SU-DHL-6 (cell line): Measurements from ENCODE around the gene DMGDH.

Experiments used
- H2AFZ ChIP-seq: fragments of 200-600 bp; sonication (generic); 2 replicates; pipeline ENCODE4 v1.6.1; 2014; ENCODE audit warnings: low read depth, mild to moderate bottlenecking, moderate library complexity, mixed read lengths, antibody characterized with exemption, low read length; ENCODE audit not compliant: severe bottlenecking
- H3F3A ChIP-seq: fragments of 200-600 bp; shearing (Covaris generic); 2 replicates; pipeline ENCODE4 v1.6.0; 2016; ENCODE audit warnings: antibody characterized with exemption, mild to moderate bottlenecking; ENCODE audit not compliant: insufficient read depth
- H3K27ac ChIP-seq: fragments of 200-600 bp; sonication (generic); 2 replicates; pipeline ENCODE4 v1.5.1; 2016; ENCODE audit warnings: low read depth, mild to moderate bottlenecking, low read length, moderate library complexity, mixed read lengths
- H3K27me3 ChIP-seq: fragments of 200-600 bp; sonication (generic), shearing (Covaris generic); 2 replicates; pipeline ENCODE4 v1.6.0; 2014; ENCODE audit warnings: mild to moderate bottlenecking, low read length
- H3K36me3 ChIP-seq: fragments of 200-600 bp; sonication (generic); 2 replicates; pipeline ENCODE4 v1.6.1; 2014; ENCODE audit warnings: mild to moderate bottlenecking, low read length, mixed read lengths
- H3K4me2 ChIP-seq: fragments of 300-600, 200-600 bp; shearing (Covaris generic), sonication (generic); 2 replicates; pipeline ENCODE4 v1.6.0; 2014; ENCODE audit warnings: low read length, low read depth, mild to moderate bottlenecking; ENCODE audit not compliant: poor library complexity, severe bottlenecking
- H3K4me3 ChIP-seq: fragments of 200-600 bp; sonication (generic); 2 replicates; pipeline ENCODE4 v1.5.1; 2014; ENCODE audit warnings: antibody characterized with exemption, low read length, mild to moderate bottlenecking, mixed read lengths; ENCODE audit not compliant: insufficient read depth, poor library complexity, severe bottlenecking
- H3K79me2 ChIP-seq: fragments of 200-600 bp; sonication (generic); 2 replicates; pipeline ENCODE4 v1.6.1; 2014; ENCODE audit warnings: mild to moderate bottlenecking, low read length, moderate library complexity; ENCODE audit not compliant: insufficient read depth
- H3K9ac ChIP-seq: fragments of 200-600 bp; sonication (generic); 2 replicates; pipeline ENCODE4 v1.7.0; 2014; ENCODE audit warnings: mild to moderate bottlenecking, low read length
- H3K9me2 ChIP-seq: fragments of 200-600 bp; sonication (generic); replicated peaks from 2 replicates; pipeline ENCODE4 v1.6.1; 2014; ENCODE audit warnings: low read length; ENCODE audit not compliant: insufficient read depth
- H3K9me3 ChIP-seq: fragments of 200-600 bp; sonication (generic); 2 replicates; pipeline ENCODE4 v1.6.1; 2014; ENCODE audit warnings: low read length, mixed read lengths; ENCODE audit not compliant: insufficient read depth
- H4K20me1 ChIP-seq: fragments of 200-600 bp; sonication (generic); 2 replicates; pipeline ENCODE4 v1.6.1; 2014; ENCODE audit warnings: low read depth, mild to moderate bottlenecking, antibody characterized with exemption, low read length, moderate library complexity, mixed read lengths
- EZH2phosphoT487 ChIP-seq: fragments of 200-600 bp; sonication (generic), shearing (Covaris generic); conservative IDR thresholded peaks from 2 replicates; pipeline ENCODE4 v1.6.1; 2018; ENCODE audit warnings: mild to moderate bottlenecking, antibody characterized with exemption, low read length, moderate library complexity, mixed read lengths
- TF ChIP-seq, protein P1 (sequence below): fragments of 200-600 bp; sonication (generic); IDR thresholded peaks from one replicate; pipeline ENCODE4 v1.5.1; 2017; ENCODE audit warnings: antibody characterized with exemption, mild to moderate bottlenecking, low read length, moderate library complexity; ENCODE audit not compliant: insufficient read depth, poor library complexity, severe bottlenecking

DMGDH gene

GRCh38 chr5:79074641-79075040 is 5.2 kb upstream of the DMGDH start:
- no peaks in the 10 kb centered on the region for H4K20me1 ChIP-seq
- H3K27me3 ChIP-seq: no peaks in the 10 kb centered on the region
- H3K4me2 ChIP-seq: no peak overlapping the region
- TF ChIP-seq EZH2phosphoT487: no peak
- TF ChIP-seq, protein P1, sequence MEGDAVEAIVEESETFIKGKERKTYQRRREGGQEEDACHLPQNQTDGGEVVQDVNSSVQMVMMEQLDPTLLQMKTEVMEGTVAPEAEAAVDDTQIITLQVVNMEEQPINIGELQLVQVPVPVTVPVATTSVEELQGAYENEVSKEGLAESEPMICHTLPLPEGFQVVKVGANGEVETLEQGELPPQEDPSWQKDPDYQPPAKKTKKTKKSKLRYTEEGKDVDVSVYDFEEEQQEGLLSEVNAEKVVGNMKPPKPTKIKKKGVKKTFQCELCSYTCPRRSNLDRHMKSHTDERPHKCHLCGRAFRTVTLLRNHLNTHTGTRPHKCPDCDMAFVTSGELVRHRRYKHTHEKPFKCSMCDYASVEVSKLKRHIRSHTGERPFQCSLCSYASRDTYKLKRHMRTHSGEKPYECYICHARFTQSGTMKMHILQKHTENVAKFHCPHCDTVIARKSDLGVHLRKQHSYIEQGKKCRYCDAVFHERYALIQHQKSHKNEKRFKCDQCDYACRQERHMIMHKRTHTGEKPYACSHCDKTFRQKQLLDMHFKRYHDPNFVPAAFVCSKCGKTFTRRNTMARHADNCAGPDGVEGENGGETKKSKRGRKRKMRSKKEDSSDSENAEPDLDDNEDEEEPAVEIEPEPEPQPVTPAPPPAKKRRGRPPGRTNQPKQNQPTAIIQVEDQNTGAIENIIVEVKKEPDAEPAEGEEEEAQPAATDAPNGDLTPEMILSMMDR: no peak
- H3K79me2 ChIP-seq: no peaks in the 10 kb centered on the region
- H3K9ac ChIP-seq: no peak overlapping the region
- H3K4me3 ChIP-seq: no peak overlapping the region
- H2AFZ ChIP-seq: no peak overlapping the region
- H3F3A ChIP-seq: no peaks in the 10 kb centered on the region
- no peaks in the 10 kb centered on the region for H3K9me2 ChIP-seq
- no peaks in the 10 kb centered on the region for H3K9me3 ChIP-seq
- no peak overlapping the region for H3K27ac ChIP-seq
- H3K36me3 ChIP-seq: no peaks in the 10 kb centered on the region

- Histone ChIP-seq H2AFZ (no peak overlapping the region), H3K36me3 (no peaks in the 10 kb centered on the region), H3K9ac (no peak overlapping the region), H3K9me3 (no peaks in the 10 kb centered on the region), H4K20me1 (no peaks in the 10 kb centered on the region), H3F3A (no peaks in the 10 kb centered on the region), H3K79me2 (no peaks in the 10 kb centered on the region), H3K27me3 (no peaks in the 10 kb centered on the region), H3K9me2 (no peaks in the 10 kb centered on the region), H3K4me3 (no peak overlapping the region), H3K4me2 (no peak overlapping the region), H3K27ac (no peak overlapping the region)
- TF ChIP-seq, protein P1: no peak
- no peak for TF ChIP-seq EZH2phosphoT487
These were observed 835 bp upstream of the DMGDH start for GRCh38 chr5:79070350-79070667.

GRCh38 chr5:79062436-79062835 is 7.0 kb downstream of the DMGDH start:
- TF ChIP-seq, protein P1: no peak
- TF ChIP-seq EZH2phosphoT487: no peak
- no peak overlapping the region for H2AFZ ChIP-seq
- H3K9me3 ChIP-seq: no peaks in the 10 kb centered on the region

DNA sequence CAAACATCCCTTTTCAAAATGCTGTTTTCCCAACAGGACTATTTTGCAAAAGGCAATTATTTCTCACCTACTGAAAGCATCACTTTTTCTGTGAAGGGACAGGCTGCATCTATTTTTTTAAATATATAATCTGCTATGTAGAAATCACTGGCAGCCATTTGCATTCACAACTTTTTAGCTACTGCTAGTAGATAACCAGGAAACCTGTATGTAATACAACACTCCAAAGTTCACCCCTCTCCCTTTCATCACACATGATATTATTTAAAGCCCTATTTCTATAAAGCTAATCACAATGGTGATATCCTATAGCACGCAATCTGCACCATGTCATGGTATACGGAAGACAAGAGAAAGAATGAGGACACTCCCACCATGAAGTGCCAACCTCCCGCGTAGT is 9.8 kb downstream of the DMGDH start:
- Histone ChIP-seq H3K36me3 (no peaks in the 10 kb centered on the region), H3F3A (no peaks in the 10 kb centered on the region), H3K4me2 (no peak overlapping the region), H4K20me1 (no peaks in the 10 kb centered on the region), H3K9me3 (no peaks in the 10 kb centered on the region), H3K9me2 (no peaks in the 10 kb centered on the region), H3K79me2 (no peaks in the 10 kb centered on the region), H2AFZ (no peak overlapping the region), H3K4me3 (no peak overlapping the region), H3K9ac (no peak overlapping the region), H3K27me3 (no peaks in the 10 kb centered on the region), H3K27ac (no peak overlapping the region)
- TF ChIP-seq EZH2phosphoT487: no peak
- TF ChIP-seq, protein P1: no peak

More at GRCh38 chr5:79062436-79062835, 7.0 kb downstream of the DMGDH start:
- no peak overlapping the region for H3K4me3 ChIP-seq
- no peaks in the 10 kb centered on the region for H3K27me3 ChIP-seq
- H3K36me3 ChIP-seq: no peaks in the 10 kb centered on the region
- H3F3A ChIP-seq: no peaks in the 10 kb centered on the region
- no peak overlapping the region for H3K9ac ChIP-seq
- no peaks in the 10 kb centered on the region for H3K9me2 ChIP-seq
- no peak overlapping the region for H3K4me2 ChIP-seq
- no peaks in the 10 kb centered on the region for H4K20me1 ChIP-seq
- H3K79me2 ChIP-seq: no peaks in the 10 kb centered on the region
- H3K27ac ChIP-seq: no peak overlapping the region
